Kasumi-1 (cell line): ENCODE results near the gene ANXA11.

Source experiments
- DNase-seq, 2 experiments: peaks; one replicate each; lab custom pipeline; 2025; lab: John Stamatoyannopoulos, UW

Gene ANXA11

GRCh38 chr10:80187465-80188409 lies 17.6 kb downstream of the ANXA11 start:
- DNase-seq, result peak; percentile 99

- DNase-seq, result no peak
Observed at GRCh38 chr10:80187060-80187459, 18.3 kb downstream of the ANXA11 start.

DNA sequence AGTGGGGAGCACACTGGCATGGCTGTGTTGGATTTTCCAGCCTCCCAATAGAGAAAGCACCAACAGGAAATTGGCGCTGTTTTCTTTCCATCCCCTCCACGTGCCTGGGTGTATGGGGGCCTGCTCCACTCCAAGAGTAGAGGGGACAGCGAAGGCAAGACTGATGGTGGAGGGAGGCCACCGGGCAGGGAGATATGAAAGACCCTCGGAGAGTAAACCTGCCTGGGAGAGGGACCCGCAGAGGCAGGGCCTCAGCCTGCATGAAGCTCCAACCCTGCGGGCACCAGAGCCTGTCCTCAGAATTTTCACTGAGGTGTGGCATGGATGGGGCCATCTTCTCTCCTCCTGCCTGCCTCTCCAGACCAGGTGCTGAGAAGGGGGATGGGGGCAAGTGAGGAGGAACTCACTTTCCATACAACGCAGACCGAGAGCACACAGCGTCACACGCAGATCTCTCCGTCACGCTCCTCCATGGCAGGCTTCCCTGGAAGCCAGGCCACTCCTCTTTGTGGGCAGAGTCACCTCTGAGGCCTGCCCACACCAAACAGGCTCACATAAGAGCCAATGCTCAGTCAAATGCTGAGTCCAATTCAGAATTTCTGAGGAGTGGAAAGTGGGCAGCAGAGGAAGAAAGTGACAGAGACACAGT lies 18.8 kb downstream of the ANXA11 start:
- DNase-seq, result no peak

- DNase-seq, result peak in 1 of 2 experiments; percentile 20
Observed at GRCh38 chr10:80185578-80186299, 19.6 kb downstream of the ANXA11 start.

DNA sequence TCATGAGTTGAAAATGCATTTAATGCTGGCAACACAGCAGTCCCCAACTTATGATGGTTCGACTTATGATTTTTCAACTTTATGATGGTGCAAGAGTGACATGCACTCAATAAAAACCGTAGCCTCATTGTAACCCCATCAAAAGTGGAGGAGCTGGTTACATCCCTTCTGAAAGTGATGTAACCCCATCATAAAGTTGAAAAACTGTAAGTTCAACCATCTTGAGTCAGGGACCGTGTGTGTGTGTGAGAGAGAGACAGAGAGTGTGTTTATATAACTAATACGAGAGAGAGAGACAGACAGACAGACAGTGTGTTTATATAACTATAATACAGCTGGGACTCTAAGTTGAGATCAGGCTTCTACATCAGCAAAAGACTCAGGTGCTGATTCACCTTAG lies 21.0 kb downstream of the ANXA11 start:
- no peak for DNase-seq

DNA sequence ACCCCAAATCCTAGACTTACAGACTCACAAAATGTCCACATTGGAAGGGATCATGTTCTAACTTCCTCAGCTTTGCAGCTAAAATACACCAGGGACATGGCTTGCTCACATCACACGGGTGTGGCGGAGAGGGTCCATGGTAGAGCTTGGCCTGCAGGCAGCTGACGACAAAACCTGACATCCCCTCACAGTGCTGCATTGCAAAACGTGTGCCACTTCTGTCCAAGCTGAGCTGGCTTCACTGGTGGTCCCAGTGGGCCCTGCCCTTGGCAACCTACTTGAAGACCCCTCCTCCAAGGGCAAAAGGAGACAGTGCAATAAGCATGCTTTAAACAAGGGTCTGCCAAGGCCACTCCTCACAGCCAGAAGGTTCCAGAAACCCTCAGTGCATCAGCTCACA lies 21.9 kb downstream of the ANXA11 start:
- no peak for DNase-seq

GRCh38 chr10:80182986-80183385 lies 22.4 kb downstream of the ANXA11 start:
- no peak for DNase-seq

GRCh38 chr10:80177781-80178636 lies 27.3 kb downstream of the ANXA11 start:
- no peak for DNase-seq

GRCh38 chr10:80176526-80176925 lies 28.8 kb downstream of the ANXA11 start:
- DNase-seq, result no peak

- DNase-seq, result no peak
Observed at GRCh38 chr10:80174641-80175395, 30.5 kb downstream of the ANXA11 start.

- no peak for DNase-seq
Observed at GRCh38 chr10:80173466-80173865, 31.9 kb downstream of the ANXA11 start.

DNA sequence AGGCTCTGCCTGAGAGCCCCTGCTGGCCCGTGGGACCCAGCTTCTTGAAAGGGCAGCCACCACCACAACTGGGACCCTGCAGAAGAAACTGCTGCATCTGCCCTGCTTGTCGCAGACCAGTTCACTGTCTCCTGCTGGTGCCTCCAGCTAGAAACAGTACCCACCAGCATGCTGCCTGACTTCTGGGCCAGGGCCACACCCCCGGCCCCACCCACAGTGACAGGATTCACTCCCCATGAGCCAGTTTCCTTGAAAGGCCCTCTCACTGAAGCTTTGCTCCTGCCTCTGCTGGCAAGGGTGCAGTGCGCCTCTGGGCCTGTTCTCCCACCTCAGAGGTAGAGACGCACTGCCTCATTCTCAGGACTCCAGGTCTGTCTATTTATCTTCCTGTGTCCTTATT lies 32.4 kb downstream of the ANXA11 start:
- DNase-seq, result no peak

- DNase-seq, result no peak
Observed at GRCh38 chr10:80171248-80171660, 34.1 kb downstream of the ANXA11 start.

DNA sequence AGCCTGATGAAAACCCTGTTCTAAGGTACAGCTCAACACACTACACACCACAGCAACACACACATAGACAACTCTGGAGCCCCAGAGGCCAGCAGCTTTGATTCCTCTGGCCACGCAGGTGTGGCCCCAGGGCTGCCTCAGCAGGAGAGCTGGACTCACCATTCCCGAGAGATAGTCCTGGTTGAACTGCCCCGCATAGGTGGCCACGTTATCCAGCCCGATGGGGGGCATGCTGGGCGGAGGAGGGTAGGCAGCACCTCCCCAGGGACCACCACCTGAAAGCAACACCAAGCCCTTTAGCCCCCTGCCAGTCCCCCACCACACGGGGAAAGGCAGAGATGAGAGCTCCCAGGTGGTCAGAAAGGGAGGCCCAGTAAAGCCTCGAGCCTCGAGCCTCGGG lies 34.7 kb downstream of the ANXA11 start:
- DNase-seq, result no peak

GRCh38 chr10:80170026-80170425 lies 35.3 kb downstream of the ANXA11 start:
- DNase-seq, result no peak

DNA sequence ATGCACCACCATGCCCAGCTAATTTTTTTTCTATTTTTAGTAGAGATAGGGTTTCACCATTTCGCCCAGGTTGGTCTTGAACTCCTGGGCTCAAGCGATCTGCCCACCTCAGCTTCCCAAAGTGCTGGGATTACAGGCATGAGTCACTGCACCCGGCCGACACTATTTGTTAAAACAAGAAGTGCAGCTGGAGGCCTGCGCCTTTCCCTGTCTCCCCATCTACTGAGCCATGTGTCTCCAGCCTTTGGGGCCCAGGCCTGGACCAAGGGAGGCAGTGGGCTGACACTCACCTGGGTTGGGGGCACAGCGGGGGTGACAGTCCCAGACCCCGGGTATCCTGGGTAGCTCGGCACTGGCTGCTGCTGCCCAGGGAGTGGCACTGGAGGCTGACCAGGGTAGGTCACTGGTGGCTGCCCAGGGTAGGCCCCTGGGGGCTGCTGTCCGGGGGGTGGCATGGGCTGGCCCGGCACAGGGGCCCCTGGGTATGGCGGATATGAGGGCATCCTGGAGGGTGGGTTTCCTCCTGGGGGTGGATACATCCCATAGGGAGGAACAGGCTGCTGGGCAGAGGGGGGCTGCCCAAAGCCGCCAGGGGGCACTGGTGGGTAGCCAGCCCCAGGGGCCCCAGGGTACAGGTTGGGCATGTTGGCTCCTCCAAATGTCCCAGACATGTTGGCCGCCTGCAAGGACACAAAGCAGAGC lies 36.5 kb downstream of the ANXA11 start:
- no peak for DNase-seq

DNA sequence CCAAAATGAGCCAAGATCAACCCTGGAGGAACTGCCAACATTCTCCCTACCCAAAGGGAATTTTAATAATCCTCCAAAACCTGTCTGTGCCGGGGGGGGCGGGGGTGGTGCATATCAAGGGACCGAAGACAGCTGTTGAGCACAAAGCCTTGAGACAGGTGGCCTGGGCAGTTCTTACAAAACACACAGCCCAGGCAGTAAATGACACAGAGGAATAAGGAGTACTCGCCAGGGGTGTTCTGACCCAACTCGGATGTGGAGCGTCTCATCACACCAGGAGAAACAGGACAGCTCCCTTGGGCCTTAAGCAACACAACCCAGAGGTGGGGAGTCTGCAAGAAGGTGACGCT lies 37.2 kb downstream of the ANXA11 start:
- DNase-seq, result no peak

DNA sequence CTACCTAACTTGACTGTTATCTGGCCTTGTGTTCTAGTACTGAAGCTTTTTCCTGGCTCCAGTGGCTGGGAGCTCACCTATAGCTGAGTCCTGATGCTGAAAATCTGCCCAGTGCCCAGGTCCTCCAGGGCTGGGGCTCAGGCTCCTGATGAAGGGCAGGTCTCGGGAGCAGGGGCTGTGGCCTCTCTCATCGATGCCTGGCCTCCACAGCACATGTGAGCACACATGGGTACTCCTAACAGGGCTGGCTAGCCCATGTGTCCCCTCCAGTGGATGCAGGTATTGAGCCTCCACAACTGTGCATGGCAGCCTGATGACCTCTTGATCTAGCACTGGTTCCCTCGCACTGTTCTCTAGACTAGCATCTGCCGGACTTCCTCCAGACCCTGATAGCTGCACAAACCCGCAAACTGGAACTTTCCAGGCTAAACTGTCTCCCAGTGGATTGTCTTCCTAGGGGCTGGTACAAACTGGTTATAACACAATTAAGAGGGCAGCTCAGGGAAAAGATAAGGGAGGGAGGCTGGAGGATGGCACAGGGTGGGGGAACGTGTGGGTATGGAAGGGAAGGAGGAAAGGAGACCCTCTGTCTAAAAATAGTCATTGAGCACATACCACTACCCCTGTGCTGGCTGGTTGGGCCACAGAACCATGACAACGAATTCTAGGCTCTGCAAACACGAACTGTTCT lies 37.7 kb downstream of the ANXA11 start:
- no peak for DNase-seq

GRCh38 chr10:80166581-80167470 lies 38.5 kb downstream of the ANXA11 start:
- DNase-seq, result no peak
